Neuron (in vitro differentiated cells): ENCODE results near the gene HOXD3.

Experiments
- H2AFZ ChIP-seq: one replicate; pipeline ENCODE4 v1.6.1; 2013; ENCODE audit warnings: low read depth, mild to moderate bottlenecking, inconsistent platforms, low read length, moderate library complexity
- H3K27me3 ChIP-seq: one replicate; pipeline ENCODE4 v1.6.1; 2013; ENCODE audit warnings: low read length; ENCODE audit not compliant: insufficient read depth
- H3K36me3 ChIP-seq: one replicate; pipeline ENCODE4 v1.6.1; 2013; ENCODE audit warnings: low read length; ENCODE audit not compliant: insufficient read depth
- H3K4me1 ChIP-seq: one replicate; pipeline ENCODE4 v1.6.1; 2013; ENCODE audit warnings: low read length; ENCODE audit not compliant: insufficient read depth
- H3K4me3 ChIP-seq: 2 replicates; pipeline ENCODE4 v1.5.1; 2013; ENCODE audit warnings: mild to moderate bottlenecking, low read length, moderate library complexity
- H3K9me3 ChIP-seq: one replicate; pipeline ENCODE4 v1.6.1; 2013; ENCODE audit warnings: low read length

The HOXD3 gene

DNA sequence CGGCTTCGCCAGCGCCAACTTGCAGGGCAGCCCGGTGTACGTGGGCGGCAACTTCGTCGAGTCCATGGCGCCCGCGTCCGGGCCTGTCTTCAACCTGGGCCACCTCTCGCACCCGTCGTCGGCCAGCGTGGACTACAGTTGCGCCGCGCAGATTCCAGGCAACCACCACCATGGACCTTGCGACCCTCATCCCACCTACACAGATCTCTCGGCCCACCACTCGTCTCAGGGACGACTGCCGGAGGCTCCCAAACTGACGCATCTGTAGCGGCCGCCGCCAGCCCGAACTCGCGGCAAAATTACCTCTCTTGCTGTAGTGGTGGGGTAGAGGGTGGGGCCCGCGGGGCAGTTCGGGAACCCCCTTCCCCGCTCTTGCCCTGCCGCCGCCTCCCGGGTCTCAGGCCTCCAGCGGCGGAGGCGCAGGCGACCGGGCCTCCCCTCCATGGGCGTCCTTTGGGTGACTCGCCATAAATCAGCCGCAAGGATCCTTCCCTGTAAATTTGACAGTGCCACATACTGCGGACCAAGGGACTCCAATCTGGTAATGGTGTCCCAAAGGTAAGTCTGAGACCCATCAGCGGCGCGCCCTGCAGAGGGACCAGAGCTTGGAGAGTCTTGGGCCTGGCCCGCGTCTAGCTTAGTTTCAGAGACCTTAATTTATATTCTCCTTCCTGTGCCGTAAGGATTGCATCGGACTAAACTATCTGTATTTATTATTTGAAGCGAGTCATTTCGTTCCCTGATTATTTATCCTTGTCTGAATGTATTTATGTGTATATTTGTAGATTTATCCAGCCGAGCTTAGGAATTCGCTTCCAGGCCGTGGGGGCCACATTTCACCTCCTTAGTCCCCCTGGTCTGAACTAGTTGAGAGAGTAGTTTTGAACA, 15.1 kb downstream of the HOXD3 start:
- no peak overlapping the region for H3K4me3 ChIP-seq
- no peak overlapping the region for H2AFZ ChIP-seq
- H3K27me3 ChIP-seq, result peaks cover 88% of the 10 kb centered on the region
- no peaks in the 10 kb centered on the region for H3K9me3 ChIP-seq
- H3K36me3 ChIP-seq, result no peaks in the 10 kb centered on the region
- peaks cover 3% of the 10 kb centered on the region for H3K4me1 ChIP-seq

DNA sequence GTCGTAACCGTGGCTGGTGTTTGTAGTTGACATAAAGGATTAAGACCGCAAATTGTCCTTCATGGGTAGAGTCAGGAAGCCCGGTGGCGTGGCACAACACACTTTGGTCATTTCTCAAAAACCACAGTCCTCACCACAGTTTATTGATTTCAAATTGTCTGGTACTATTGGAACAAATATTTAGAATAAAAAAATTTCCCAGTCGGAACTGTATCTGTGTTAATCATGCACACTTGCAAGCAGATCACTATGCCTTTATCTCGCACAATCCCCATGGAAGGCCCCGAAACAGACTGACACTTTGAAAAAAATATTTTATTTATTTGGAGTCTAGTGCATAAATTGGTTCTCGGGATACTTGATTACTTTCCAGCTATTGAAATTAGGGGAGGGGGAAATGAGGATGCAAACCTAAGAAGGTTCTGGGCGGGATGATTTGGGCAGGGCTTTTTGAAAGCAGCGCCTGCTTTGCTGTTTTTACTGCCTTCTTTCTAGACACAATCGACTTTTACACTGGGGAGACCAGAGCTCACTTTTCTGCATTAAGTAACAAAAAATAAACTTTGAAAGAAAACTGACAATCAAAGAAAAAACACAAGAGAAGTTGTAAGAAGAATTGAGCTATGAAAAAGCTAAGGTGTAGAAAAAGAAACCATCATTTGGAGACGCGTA, 15.9 kb downstream of the HOXD3 start:
- peaks cover 89% of the 10 kb centered on the region for H3K27me3 ChIP-seq
- no peaks in the 10 kb centered on the region for H3K36me3 ChIP-seq

DNA sequence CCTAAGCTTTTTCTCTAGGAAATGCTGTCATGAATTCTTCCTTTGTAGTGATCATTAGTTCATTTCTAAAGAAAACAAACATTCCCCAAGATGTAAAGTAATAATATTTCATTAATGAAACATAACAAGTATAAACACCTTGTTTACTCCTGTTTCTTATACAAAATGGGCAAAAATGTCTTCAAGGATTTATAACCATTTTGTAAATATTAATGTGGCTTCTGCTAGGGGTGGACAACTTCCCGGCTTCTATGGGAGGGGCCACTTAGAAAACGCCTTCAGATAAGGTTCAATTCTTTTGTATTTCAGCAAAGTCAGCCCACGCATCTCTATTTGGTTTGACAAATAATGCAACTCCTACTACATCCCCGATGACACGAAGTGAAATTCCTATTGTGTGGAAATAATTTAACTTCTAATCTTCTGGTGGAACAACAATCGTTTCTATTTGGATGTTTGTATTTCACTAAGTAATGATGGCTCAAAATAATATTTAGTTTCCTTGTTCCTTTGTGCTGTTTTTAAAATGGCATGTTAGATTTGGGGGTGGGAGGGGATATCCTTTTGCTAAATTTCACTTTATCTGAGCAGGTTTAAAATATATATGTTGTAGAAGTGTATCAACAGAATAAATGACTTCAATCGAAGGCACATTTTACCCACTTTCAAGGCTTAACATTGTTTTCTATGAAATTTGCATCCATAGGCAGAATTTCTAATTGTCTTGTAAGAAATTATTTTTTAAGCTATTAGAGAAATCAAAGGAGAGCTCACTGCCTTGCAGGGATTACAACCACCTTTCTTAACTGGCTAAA, 16.7 kb downstream of the HOXD3 start:
- peaks cover 97% of the 10 kb centered on the region for H3K27me3 ChIP-seq
- peaks cover 3% of the 10 kb centered on the region for H3K4me1 ChIP-seq
- no peaks in the 10 kb centered on the region for H3K36me3 ChIP-seq
- no peaks in the 10 kb centered on the region for H3K9me3 ChIP-seq
- no peak overlapping the region for H3K4me3 ChIP-seq
- no peak overlapping the region for H2AFZ ChIP-seq

More for the DNA sequence above, 15.9 kb downstream of the HOXD3 start:
- no peak overlapping the region for H2AFZ ChIP-seq
- no peak overlapping the region for H3K4me3 ChIP-seq
- H3K4me1 ChIP-seq, result peaks cover 3% of the 10 kb centered on the region
- no peaks in the 10 kb centered on the region for H3K9me3 ChIP-seq

DNA sequence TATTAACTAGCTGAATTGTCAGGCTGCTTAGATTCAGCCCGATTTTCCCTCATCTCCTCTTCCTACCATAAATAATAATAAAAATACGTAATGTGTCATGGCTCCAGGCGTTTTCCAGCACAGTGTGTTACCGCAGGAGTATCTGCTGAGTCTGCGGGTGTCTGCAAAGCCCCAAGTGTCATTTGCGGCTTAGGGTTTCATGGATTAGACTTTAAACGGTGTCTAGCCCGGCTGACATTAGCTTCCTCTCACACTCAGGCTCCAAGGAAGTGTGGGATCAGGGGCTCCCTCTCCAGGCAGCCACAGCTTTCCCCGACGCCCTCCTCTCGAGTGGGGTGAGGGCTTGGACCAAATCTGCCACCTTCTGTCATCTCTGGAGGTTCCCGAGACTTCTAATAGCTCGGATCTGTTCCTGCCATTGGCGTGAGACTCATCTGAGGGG, 17.3 kb downstream of the HOXD3 start:
- Histone ChIP-seq H3K9me3 (no peaks in the 10 kb centered on the region), H3K4me3 (peak overlapping the region; percentile 4), H3K36me3 (no peaks in the 10 kb centered on the region), H3K4me1 (peaks cover 3% of the 10 kb centered on the region), H3K27me3 (peaks cover 97% of the 10 kb centered on the region), H2AFZ (peak overlapping the region; percentile 28)

DNA sequence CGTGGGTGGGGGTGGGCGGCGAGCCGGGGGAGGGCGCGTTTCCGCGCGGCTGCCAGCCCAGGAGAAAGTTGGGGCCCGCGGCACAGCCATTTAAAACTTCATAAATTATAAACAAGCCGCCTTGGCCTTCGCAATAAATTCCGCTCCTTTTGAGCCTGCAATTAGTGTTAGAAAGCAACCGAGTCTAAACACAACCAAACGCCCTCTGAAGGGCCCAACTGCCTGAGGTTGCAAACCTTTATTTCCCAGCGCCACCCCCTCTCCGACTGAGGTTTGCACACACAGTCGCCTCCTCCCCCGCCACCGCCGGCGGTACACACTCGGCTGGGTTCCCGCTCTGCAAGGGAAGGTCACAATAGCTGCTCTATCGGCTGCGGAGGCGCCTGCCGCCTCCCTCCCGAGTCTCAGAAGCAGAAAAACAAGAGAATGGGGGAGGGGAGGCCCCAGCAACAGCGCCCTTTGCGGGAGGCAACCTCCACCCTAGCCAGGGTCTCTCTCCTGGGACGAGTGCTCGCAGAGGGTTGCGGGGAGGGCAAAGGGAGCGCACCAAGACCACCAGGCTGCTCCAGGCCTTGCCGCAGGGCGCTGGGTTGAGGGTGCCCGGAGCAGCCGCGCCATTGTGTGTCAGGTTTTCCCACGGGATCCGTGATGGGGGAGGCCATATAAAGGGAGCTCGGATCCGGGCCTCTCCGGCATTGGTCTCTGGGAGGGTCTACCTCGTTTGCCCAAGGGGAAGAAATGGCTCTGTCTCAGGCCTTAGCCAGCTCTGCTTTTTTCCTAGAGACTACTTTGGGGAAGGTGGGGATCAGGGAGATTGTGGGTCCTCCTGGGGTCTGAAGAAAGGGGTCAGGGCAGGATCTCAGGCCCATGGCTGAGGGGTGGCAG, 18.0 kb downstream of the HOXD3 start:
- Histone ChIP-seq H3K4me3 (peak overlapping the region; percentile 4), H3K4me1 (peaks cover 3% of the 10 kb centered on the region), H3K36me3 (no peaks in the 10 kb centered on the region), H2AFZ (peak overlapping the region; percentile 28), H3K27me3 (peaks cover 99% of the 10 kb centered on the region), H3K9me3 (no peaks in the 10 kb centered on the region)

DNA sequence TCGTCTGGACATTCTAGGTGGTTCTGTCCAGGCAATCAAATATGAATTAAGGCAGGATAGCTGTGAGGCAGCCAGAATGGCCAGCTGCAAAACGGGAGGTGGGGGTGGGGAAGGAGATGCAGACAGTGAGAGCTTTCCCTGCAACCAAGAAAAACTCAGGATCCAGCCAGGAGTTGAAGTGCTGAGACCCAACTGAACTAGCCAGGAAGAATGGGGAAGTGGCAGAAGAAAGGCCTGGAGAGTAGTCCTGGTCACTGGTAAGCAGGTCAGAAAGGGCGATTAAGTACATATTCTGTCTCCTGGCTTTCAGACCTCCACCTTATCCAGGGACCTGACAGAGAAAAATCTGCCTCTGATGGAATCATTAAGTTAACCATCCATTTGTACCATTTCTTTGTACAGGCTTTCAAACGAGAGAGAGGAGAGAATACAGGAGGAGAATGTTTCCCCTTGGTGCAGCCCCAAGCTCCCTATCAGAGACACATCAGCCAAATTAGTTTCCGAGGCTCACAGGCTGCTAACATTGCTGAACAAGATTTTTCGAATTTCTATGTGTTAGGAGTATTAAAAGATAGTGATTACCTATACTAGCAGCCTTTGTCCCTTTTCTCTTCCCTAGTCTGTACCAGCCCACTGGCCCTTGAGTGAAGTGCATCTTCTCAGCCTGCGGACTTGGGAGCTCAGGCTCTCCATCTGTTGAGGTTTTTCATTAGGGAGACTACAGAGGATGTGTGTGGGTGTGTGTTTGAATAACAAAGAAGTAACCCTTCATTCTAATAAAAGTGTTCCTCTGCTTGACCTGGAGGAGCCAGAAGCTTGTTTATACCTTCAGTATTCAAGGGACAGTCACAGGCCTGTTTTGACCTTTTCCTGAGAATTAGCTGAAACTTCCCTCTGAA, 18.9 kb downstream of the HOXD3 start:
- no peaks in the 10 kb centered on the region for H3K9me3 ChIP-seq
- no peaks in the 10 kb centered on the region for H3K36me3 ChIP-seq
- H3K4me1 ChIP-seq, result peaks cover 3% of the 10 kb centered on the region
- H3K4me3 ChIP-seq, result no peak overlapping the region
- H2AFZ ChIP-seq, result no peak overlapping the region
- H3K27me3 ChIP-seq, result peaks cover 99% of the 10 kb centered on the region

DNA sequence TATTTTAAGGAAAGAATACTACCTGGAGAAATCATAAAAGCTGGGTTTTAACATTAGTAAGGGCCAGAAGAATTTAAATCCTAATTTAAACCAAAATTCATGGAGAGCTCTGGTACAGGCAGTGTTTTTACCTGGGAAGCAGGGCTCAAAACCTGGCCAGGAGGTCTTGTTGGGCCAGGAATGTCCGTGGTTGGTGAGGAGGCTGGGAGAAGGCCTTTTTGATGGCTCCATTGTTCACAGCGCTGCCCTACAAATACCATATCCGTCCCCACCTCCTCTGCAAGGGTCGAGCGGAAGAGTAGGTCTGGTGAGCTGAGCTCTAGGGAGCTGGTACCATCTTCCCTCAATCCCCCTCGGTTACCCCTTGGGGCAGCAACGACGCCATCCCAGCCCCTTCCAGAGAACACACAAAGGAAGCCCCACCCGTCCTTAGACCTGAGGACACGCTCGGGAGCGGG, 20.5 kb downstream of the HOXD3 start:
- no peaks in the 10 kb centered on the region for H3K36me3 ChIP-seq
- peaks cover 93% of the 10 kb centered on the region for H3K27me3 ChIP-seq
- H2AFZ ChIP-seq, result no peak overlapping the region
- peaks cover 3% of the 10 kb centered on the region for H3K4me1 ChIP-seq
- no peak overlapping the region for H3K4me3 ChIP-seq
- H3K9me3 ChIP-seq, result no peaks in the 10 kb centered on the region

DNA sequence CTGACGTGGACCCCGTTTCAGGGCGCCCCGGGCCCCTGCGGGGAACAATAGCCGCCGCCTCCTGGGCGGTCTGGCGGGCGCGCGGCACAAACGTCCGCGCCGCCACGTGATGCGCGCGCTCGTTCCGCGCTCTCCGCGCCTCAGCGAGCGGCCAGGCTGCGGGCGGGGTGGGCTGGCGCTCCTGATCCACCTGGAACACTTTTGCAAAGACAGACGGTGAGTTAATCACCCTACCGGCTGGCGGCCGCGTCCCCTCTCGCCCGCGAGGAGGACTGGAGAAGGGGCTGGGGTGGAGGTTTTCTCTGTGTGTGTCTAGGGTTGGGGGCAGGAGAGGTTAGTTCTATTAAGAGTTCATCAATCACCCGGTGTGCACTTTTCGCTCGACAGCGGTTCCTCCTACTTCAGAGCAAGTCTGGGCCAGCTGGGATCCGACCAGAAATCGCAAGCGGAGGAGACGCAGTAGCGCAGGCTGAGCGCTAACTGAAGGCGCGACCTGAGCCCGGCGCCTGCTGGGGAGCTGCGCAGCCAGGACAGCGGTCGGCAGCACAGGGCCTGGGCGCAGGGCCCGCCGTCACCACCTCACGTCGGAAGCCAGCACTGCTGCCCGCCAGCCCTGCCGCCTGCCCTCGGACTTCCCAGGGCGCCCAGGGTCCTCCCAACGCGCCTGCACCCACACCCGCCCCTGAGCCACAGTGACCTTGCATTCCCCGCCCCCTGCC, 21.1 kb downstream of the HOXD3 start:
- H3K27me3 ChIP-seq, result peaks cover 93% of the 10 kb centered on the region
- H3K4me1 ChIP-seq, result peaks cover 3% of the 10 kb centered on the region
- H3K36me3 ChIP-seq, result no peaks in the 10 kb centered on the region
- no peak overlapping the region for H3K4me3 ChIP-seq
- H2AFZ ChIP-seq, result no peak overlapping the region
- no peaks in the 10 kb centered on the region for H3K9me3 ChIP-seq

DNA sequence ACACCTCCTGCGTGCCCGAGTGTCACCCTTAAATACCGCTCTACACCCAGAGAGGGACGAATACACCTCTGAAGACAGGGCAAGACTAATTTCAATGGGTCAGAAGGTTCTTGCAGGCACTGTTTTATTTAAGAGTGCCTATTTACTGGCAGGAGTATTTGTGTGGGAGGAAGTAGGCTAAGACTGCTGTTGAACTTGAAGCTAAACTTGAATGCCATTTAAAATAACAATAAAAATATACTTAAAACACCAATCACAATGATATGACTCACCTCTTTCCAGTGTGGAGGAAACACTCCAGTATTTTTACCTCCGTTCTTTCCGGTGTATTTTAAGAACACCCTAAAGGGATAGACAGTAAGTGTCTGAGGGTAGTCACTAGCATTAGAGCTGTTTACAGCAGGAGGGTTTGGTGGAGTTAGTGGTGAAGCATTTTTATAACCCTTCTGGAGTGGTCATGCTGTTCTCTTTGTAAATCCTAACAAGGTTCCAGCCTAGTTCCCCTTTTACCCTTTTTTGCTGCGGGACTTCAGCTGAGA, 21.7 kb downstream of the HOXD3 start:
- no peaks in the 10 kb centered on the region for H3K36me3 ChIP-seq
- H3K9me3 ChIP-seq, result no peaks in the 10 kb centered on the region
- H3K27me3 ChIP-seq, result peaks cover 91% of the 10 kb centered on the region
- no peak overlapping the region for H3K4me3 ChIP-seq
- H3K4me1 ChIP-seq, result peaks cover 3% of the 10 kb centered on the region
- no peak overlapping the region for H2AFZ ChIP-seq

DNA sequence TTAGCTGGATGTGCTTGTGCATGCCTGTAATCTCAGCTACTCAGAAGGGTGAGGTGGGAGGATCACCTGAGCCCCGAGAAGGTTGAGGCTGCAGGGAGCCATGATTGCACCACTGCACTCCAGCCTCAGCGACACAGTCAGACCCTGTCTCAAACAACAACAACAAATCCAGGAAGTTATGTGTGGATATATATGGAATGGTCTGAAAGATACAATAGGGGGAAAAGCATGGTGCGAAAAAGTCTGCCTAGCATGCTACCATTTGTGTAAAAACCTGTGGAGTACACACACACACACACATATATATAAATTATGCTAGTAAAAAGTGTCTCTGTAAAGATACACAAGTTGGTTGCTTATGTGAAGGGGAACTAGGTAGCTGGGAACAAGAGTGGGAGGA, 24.4 kb downstream of the HOXD3 start:
- Histone ChIP-seq H3K27me3 (peaks cover 84% of the 10 kb centered on the region), H3K36me3 (no peaks in the 10 kb centered on the region), H3K4me1 (no peaks in the 10 kb centered on the region), H3K4me3 (no peak overlapping the region), H3K9me3 (no peaks in the 10 kb centered on the region), H2AFZ (no peak overlapping the region)

DNA sequence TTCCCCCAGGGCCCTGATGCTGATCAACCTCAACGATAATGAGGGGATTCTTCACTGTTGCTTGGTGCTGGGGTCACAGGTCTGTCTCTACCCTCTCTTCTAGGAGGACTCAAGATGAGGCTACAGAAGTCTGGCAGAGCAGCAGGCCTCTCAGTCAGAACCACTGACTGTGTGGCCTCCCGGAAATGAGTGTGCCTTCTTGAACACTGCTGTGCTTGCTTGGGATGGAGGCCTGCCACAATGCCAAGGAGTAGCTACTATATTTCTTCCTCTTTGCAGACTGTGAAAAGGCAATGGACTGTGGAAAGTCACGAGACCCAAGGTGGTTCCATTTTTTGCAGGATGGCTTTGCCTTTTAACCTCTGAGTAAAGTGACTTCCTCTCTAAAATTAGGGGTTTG, 25.6 kb downstream of the HOXD3 start:
- no peaks in the 10 kb centered on the region for H3K36me3 ChIP-seq
- H3K4me3 ChIP-seq, result no peak overlapping the region
- no peak overlapping the region for H2AFZ ChIP-seq
- no peaks in the 10 kb centered on the region for H3K4me1 ChIP-seq
- peaks cover 3% of the 10 kb centered on the region for H3K9me3 ChIP-seq
- peaks cover 83% of the 10 kb centered on the region for H3K27me3 ChIP-seq
